Stimulated activated naive CD8-positive, alpha-beta T cell treated with anti-CD3 and anti-CD28 coated beads, Interleukin-15, amount 100 ng/mL, for 72 hours (primary cell): ENCODE measurements around the gene PDK4.

ENCODE experiments used
- ATAC-seq: fragments of 150-1000 bp; cut with Tn5 transposase; 2 replicates; pipeline ENCODE4 v1.10.0; 2021; ENCODE audit warnings: mild to moderate bottlenecking, moderate library complexity
- DNase-seq, 2 donors: peaks; one replicate each; pipeline ENCODE4 v3.0.0; 2021 to 2022
- H3K27ac Mint-ChIP-seq, 2 donors: one replicate each; pipeline ENCODE4 v1.8.0; 2022; ENCODE audit warnings: mild to moderate bottlenecking in 2 of 2, mixed read lengths in 2 of 2, moderate library complexity in 2 of 2
- H3K27me3 Mint-ChIP-seq: one replicate; pipeline ENCODE4 v1.8.0; 2022; ENCODE audit warnings: mixed read lengths
- H3K4me1 Mint-ChIP-seq: one replicate; pipeline ENCODE4 v1.8.0; 2022; ENCODE audit warnings: mild to moderate bottlenecking, mixed read lengths
- H3K4me3 Mint-ChIP-seq, 2 donors: one replicate each; pipeline ENCODE4 v1.8.0; 2022; ENCODE audit warnings: mild to moderate bottlenecking in 2 of 2, mixed read lengths in 2 of 2, moderate library complexity in 1 of 2
- H3K9me3 Mint-ChIP-seq, 2 donors: one replicate each; pipeline ENCODE4 v1.8.0; 2022; ENCODE audit warnings: mixed read lengths in 2 of 2

Gene PDK4

DNA sequence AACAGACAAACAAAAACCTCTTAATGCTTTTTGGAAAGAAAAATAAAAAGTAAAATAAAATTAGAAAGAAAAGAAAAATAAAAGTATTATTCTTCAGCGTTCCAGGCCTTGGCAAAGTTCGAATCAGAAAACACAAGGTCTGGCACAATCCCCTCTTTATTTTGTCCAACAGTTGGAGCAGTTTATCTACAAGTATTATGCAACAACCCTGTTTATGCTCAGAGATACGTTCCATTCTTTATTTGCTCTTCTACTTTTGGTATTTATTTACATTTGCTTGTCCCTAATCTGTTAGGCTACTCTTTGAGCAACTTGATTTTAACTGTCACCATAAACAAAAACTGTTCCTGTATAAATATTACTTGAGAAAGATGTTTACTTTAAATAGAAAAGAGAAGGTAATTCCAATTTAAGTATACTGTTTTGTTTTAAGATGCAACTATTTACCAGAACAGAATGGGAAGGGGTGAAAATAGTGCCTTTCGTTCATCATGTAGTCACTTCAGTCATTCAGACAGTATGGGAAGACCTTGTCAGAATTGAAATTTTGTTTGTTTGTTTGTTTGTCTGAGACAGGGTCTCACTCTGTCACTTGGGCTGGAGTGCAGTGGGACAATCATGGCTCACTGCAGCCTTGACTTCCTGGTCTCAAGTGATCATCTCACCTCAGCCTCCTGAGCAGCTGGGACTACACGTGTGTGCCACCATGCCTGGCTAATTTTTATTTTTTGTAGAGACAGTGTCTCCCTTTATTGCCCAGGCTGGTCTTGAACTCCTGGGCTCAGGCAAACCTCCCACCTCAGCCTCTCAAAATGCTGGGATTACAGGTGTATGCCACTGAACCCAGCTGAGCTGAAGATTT lies 5.7 kb downstream of the PDK4 start:
- ATAC-seq (no peak), DNase-seq (no peak)
- peaks cover 7% of the 10 kb centered on the region for H3K27me3 Mint-ChIP-seq
- H3K4me1 Mint-ChIP-seq, result no peaks in the 10 kb centered on the region
- no peak overlapping the region for H3K27ac Mint-ChIP-seq
- no peaks in the 10 kb centered on the region for H3K9me3 Mint-ChIP-seq
- no peak overlapping the region for H3K4me3 Mint-ChIP-seq

DNA sequence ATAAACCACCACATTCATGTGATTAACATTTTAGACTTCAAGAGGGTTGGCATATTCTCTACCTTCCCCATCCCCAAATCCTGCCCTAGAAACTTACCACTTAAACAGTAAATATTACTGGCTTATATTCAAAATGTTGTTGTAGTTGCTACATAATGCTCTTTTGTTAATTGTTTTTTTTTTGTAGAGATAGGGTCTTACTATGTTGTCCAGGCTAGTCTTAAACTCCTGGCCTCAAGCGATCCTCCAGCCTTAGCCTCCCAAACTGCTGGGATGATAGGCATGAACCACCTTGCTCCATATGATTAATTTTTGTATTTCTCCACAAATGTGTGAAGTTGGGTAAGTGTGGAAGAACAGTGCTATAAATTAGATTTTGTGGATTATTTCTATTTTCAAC lies 6.5 kb downstream of the PDK4 start:
- DNase-seq (no peak), ATAC-seq (no peak)
- Mint-ChIP-seq H3K27ac (no peak overlapping the region), H3K27me3 (no peaks in the 10 kb centered on the region), H3K4me3 (no peak overlapping the region), H3K4me1 (no peaks in the 10 kb centered on the region), H3K9me3 (no peaks in the 10 kb centered on the region)

- H3K27ac Mint-ChIP-seq, result no peak overlapping the region
- no peaks in the 10 kb centered on the region for H3K4me1 Mint-ChIP-seq
- H3K9me3 Mint-ChIP-seq, result no peaks in the 10 kb centered on the region
- H3K27me3 Mint-ChIP-seq, result no peaks in the 10 kb centered on the region
- no peak for ATAC-seq
- DNase-seq, result no peak
- no peak overlapping the region for H3K4me3 Mint-ChIP-seq
Observed at GRCh38 chr7:95589031-95589430, 7.3 kb downstream of the PDK4 start.

GRCh38 chr7:95586951-95587301 lies 9.4 kb downstream of the PDK4 start:
- Mint-ChIP-seq H3K27me3 (no peaks in the 10 kb centered on the region), H3K4me3 (no peak overlapping the region)

DNA sequence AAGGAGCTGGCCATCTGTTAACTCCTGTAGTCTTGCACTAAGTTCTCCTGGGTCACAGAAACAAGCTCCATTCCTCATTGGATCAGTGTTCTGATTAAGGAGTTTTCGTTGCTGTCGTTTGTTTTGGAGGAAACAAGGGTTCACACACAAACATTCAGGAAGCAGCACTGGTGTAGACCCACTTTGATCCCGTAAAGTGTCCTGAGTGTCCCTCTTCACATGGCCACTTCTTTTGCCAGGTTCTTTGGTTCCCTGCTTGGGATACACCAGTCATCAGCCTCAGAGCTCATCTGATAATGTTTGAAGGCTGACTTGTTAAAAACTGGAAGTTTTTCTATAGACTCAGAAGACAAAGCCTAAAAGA lies 10.9 kb downstream of the PDK4 start:
- H3K27ac Mint-ChIP-seq, result no peak overlapping the region
- no peak overlapping the region for H3K4me3 Mint-ChIP-seq
- DNase-seq (no peak), ATAC-seq (no peak)
- H3K4me1 Mint-ChIP-seq, result no peaks in the 10 kb centered on the region
- H3K27me3 Mint-ChIP-seq, result no peaks in the 10 kb centered on the region
- no peaks in the 10 kb centered on the region for H3K9me3 Mint-ChIP-seq

More at GRCh38 chr7:95586951-95587301, 9.4 kb downstream of the PDK4 start:
- no peak for DNase-seq
- no peak overlapping the region for H3K27ac Mint-ChIP-seq
- H3K9me3 Mint-ChIP-seq, result no peaks in the 10 kb centered on the region
- ATAC-seq, result no peak
- no peaks in the 10 kb centered on the region for H3K4me1 Mint-ChIP-seq

- H3K27ac Mint-ChIP-seq, result no peak overlapping the region
- no peak for ATAC-seq
- no peaks in the 10 kb centered on the region for H3K4me1 Mint-ChIP-seq
- H3K27me3 Mint-ChIP-seq, result no peaks in the 10 kb centered on the region
- no peaks in the 10 kb centered on the region for H3K9me3 Mint-ChIP-seq
- no peak overlapping the region for H3K4me3 Mint-ChIP-seq
- DNase-seq, result no peak
Observed at GRCh38 chr7:95584769-95585425, 11.4 kb downstream of the PDK4 start.

DNA sequence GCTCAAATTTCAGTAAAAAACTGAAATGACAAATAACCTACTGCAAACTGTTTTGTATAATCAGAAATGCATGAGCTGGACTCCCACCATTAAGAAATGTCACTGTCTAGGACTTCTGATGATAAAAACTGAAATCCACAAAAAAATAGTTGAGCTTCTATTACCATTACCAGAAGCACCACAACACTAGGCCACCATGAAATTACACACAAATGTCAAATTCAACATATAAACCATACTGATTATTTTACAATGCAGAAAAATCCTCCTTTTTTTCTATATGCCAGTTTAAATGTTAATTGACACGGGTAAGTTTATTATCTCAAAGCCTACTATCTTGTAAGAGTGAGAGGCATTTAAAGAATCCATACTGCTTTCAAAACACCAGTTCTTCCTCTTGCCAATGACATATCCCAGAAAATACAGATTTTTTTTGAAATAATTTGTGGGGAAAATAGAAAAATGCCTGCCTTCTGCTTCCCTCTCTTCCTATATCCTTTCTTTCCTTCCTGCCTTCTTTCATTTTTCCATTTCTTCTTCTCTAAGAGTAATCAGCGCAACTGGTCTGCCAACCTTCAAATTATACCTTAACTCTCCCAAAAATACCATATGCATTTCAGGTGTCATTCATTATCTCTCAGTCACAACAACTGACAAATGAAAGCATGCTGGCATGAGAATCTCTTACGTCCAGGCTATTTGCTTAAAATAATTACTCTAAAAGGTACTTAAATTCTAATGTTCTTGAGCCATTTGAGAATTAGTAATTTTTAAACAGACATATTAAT lies 12.3 kb downstream of the PDK4 start:
- H3K4me3 Mint-ChIP-seq, result no peak overlapping the region
- no peaks in the 10 kb centered on the region for H3K4me1 Mint-ChIP-seq
- H3K27me3 Mint-ChIP-seq, result no peaks in the 10 kb centered on the region
- no peak overlapping the region for H3K27ac Mint-ChIP-seq
- ATAC-seq (no peak), DNase-seq (no peak)
- H3K9me3 Mint-ChIP-seq, result no peaks in the 10 kb centered on the region

- no peak overlapping the region for H3K27ac Mint-ChIP-seq
- DNase-seq (no peak), ATAC-seq (no peak)
- H3K9me3 Mint-ChIP-seq, result no peaks in the 10 kb centered on the region
- H3K4me3 Mint-ChIP-seq, result no peak overlapping the region
- H3K27me3 Mint-ChIP-seq, result no peaks in the 10 kb centered on the region
- H3K4me1 Mint-ChIP-seq, result no peaks in the 10 kb centered on the region
Observed at GRCh38 chr7:95582578-95583293, 13.6 kb downstream of the PDK4 start.

GRCh38 chr7:95581467-95581866 lies 14.8 kb downstream of the PDK4 start:
- ATAC-seq (no peak), DNase-seq (no peak)
- H3K27ac Mint-ChIP-seq, result no peak overlapping the region
- no peak overlapping the region for H3K4me3 Mint-ChIP-seq
- H3K27me3 Mint-ChIP-seq, result no peaks in the 10 kb centered on the region
- H3K9me3 Mint-ChIP-seq, result no peaks in the 10 kb centered on the region
- H3K4me1 Mint-ChIP-seq, result no peaks in the 10 kb centered on the region

DNA sequence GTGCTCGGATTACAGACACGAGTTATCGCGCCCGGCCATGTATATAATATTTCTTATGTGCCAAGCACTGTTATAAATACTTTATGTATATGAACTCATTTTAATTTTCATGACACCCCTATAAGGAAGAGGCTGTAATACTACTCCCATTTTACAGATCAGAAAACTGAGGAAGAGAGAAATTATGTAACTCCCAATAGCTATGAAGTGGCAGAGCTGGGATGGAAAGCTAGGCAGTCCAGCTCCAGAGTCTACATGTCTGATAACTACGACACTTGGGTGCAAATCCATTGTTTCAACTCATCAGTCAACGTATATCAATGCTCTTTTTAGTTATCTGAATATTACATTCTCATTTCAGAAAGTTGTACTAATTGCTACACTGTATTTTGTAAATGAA lies 17.0 kb downstream of the PDK4 start:
- H3K27ac Mint-ChIP-seq, result no peak overlapping the region
- no peak for ATAC-seq
- no peak for DNase-seq
- no peak overlapping the region for H3K4me3 Mint-ChIP-seq
- H3K4me1 Mint-ChIP-seq, result no peaks in the 10 kb centered on the region
- peaks cover 8% of the 10 kb centered on the region for H3K27me3 Mint-ChIP-seq
- peaks cover 0 to 6% of the 10 kb centered on the region in 2 donors for H3K9me3 Mint-ChIP-seq

DNA sequence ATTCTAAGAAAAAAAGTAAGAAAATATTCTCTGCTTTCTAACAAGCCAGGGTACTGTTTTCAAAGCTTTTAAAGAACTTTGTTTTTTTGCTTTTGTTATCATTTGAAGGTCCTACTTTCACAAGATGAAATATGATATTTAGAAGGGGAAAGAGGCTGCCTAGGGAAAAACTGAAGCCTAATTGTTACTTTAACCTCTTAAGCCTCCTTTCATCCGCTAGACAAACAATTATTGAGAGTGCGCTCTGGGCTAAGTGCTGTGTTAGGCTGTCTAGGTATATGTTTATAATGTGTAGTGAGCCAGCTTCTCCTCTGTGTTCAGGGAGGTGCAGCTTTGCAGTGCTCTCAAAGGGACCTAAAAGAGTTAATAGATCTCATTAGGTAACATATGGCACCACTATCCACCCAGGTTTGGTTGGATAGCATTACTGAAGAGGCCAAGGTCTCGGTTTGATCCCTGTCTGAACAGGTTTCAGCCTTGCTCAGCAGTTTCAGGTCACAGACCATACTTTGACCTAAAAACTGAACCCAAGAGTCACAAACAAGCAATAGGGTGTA lies 17.9 kb downstream of the PDK4 start:
- Mint-ChIP-seq H3K9me3 (peaks cover 0 to 6% of the 10 kb centered on the region in 2 donors), H3K27me3 (peaks cover 8% of the 10 kb centered on the region), H3K4me3 (no peak overlapping the region), H3K4me1 (no peaks in the 10 kb centered on the region), H3K27ac (no peak overlapping the region)
- no peak for ATAC-seq
- no peak for DNase-seq

DNA sequence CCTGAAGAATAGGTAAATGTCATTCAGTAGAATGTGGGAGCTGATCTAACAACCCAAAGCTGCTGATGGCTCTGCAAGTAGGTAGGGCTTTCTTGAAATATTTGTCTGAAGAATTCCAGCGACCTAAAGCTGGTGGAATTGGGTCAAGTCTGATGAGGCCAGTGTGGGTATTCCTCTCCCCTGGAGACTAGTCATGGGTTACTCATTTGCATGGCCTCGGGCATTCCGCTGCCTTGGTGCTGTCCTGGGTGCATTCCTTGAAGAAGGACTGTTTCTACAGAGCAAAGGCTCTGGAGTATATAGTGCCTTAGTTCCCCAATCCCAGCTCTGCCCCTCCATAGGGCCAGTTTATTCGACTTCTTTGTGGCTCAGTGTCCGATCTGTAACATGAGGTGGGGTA lies 19.2 kb downstream of the PDK4 start:
- H3K9me3 Mint-ChIP-seq, result peaks cover 0 to 6% of the 10 kb centered on the region in 2 donors
- peaks cover 8% of the 10 kb centered on the region for H3K27me3 Mint-ChIP-seq
- H3K4me3 Mint-ChIP-seq, result no peak overlapping the region
- no peak overlapping the region for H3K27ac Mint-ChIP-seq
- DNase-seq (no peak), ATAC-seq (no peak)
- no peaks in the 10 kb centered on the region for H3K4me1 Mint-ChIP-seq

- H3K9me3 Mint-ChIP-seq, result no peaks in the 10 kb centered on the region
- no peak overlapping the region for H3K4me3 Mint-ChIP-seq
- no peaks in the 10 kb centered on the region for H3K4me1 Mint-ChIP-seq
- H3K27me3 Mint-ChIP-seq, result no peaks in the 10 kb centered on the region
- H3K27ac Mint-ChIP-seq, result no peak overlapping the region
- no peak for ATAC-seq
- DNase-seq, result no peak
Observed at GRCh38 chr7:95569720-95570119, 26.6 kb downstream of the PDK4 start.

DNA sequence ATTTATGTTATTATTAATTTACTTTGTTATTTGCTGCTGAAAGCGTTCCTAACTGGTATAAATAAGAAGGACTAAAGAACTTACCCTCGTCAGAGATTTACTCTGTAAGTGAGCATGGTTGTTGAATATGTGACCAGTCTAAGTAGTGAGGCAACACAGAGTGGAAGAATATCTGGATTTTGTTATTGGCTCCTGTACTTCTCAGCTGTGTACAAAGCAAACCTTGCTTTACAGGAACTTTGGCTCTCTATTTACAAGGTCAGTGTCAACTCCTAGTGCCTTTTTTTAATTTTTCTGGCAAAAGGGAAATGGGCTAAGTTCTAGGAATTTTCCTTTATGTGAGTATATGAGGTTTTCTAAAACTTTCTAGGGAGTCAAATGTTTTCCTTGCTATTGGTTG lies 35.6 kb downstream of the PDK4 start:
- no peak overlapping the region for H3K27ac Mint-ChIP-seq
- no peak for DNase-seq
- no peaks in the 10 kb centered on the region for H3K9me3 Mint-ChIP-seq
- no peak overlapping the region for H3K4me3 Mint-ChIP-seq
- no peaks in the 10 kb centered on the region for H3K4me1 Mint-ChIP-seq
- no peaks in the 10 kb centered on the region for H3K27me3 Mint-ChIP-seq
- ATAC-seq, result no peak

DNA sequence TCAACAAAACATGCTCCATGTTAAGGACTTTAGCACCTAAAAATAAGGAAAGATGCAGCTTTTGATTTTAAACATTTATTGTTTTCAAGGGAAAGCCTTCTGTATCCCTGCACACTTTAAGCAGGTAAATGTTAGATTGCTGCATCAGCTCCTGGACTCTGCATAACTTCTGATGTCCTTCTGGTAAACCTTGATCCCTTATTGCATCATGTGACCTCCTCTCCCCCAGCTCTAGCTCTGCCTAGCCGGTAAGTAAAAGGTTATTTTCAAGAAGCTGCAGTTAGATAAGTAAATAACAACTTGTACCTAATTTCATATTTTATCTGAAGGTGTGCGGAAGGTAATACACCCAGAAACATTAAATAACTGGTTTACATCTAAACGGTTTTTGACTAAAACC lies 37.5 kb downstream of the PDK4 start:
- Mint-ChIP-seq H3K9me3 (no peaks in the 10 kb centered on the region), H3K27me3 (no peaks in the 10 kb centered on the region), H3K4me1 (no peaks in the 10 kb centered on the region), H3K27ac (no peak overlapping the region), H3K4me3 (no peak overlapping the region)
- no peak for DNase-seq
- ATAC-seq, result no peak
